ENCODE results near the gene TNNT2.

TNNT2 gene

GRCh38 chr1:201309416-201309815, 68.1 kb downstream of the TNNT2 start:
- peak; percentile 93 for DNase-seq

All from NCI-H2029 (cell line).